Panc1 (cell line): ENCODE measurements around the gene KCNH1. TPM values are rescaled to one million over a fixed set of nuclear protein-coding genes. Genes with fewer than 3 reads are reported as not detected.
"Not testable (repeated sequence)": the region's sequence is repeated elsewhere in the genome, so short reads cannot be mapped to it uniquely, and the experiment has no call there.

Experiments
- ATAC-seq: fragments of 200-7000 bp; cut with Tn5 transposase; 2 replicates; pipeline ENCODE4 v1.9.1; 2020; ENCODE audit warnings: mild to moderate bottlenecking, moderate library complexity
- BruUV-seq: library from RNA; stranded (reverse); fragments of 400-500 nt; replicated peaks from 2 replicates; lab custom pipeline; 2021; lab: Mats Ljungman, UMichigan
- CTCF ChIA-PET: fragments of 300-600 bp; sonication (Branson Sonifier 250); formaldehyde crosslinking; loops from one replicate; lab custom pipeline; 2022; ENCODE audit warnings: antibody characterized with exemption; lab: Charles Lee
- POLR2A ChIA-PET: fragments of 300-600 bp; sonication (Branson Sonifier 250); formaldehyde crosslinking; loops from one replicate; lab custom pipeline; 2022; ENCODE audit warnings: antibody characterized with exemption; lab: Charles Lee
- DNase-seq: peaks from one replicate; pipeline ENCODE4 v3.0.0-alpha.2; 2010; ENCODE audit warnings: low read depth, low spot score
- H3K27ac ChIP-seq: 2 replicates; pipeline ENCODE4 v1.5.1; 2011; ENCODE audit warnings: mild to moderate bottlenecking, low read length, inconsistent platforms
- H3K27me3 ChIP-seq: fragments of 200-500 bp; sonication (Bioruptor generic); 2 replicates; pipeline ENCODE4 v1.6.0; 2014; ENCODE audit warnings: low read length, inconsistent platforms; ENCODE audit not compliant: control insufficient read depth, insufficient read depth
- H3K36me3 ChIP-seq: fragments of 200-500 bp; sonication (Bioruptor generic); 2 replicates; pipeline ENCODE4 v1.5.1; 2014; ENCODE audit warnings: inconsistent platforms, mild to moderate bottlenecking, low read length, moderate library complexity; ENCODE audit not compliant: control insufficient read depth, insufficient read depth
- H3K4me1 ChIP-seq: 2 replicates; pipeline ENCODE4 v1.5.1; 2011; ENCODE audit warnings: inconsistent platforms, mild to moderate bottlenecking, low read length, moderate library complexity; ENCODE audit not compliant: control insufficient read depth, insufficient read depth
- H3K4me3 ChIP-seq, 2 experiments: 2 replicates each; pipeline ENCODE4 v1.5.1; 2011 to 2012; ENCODE audit warnings: low read depth in 2 of 2, low read length in 2 of 2, mild to moderate bottlenecking in 2 of 2, inconsistent platforms in 1 of 2, moderate library complexity in 1 of 2
- H3K9me3 ChIP-seq: fragments of 200-500 bp; sonication (Bioruptor generic); 2 replicates; pipeline ENCODE4 v1.5.1; 2014; ENCODE audit warnings: low read depth, mild to moderate bottlenecking, inconsistent platforms, low read length, moderate library complexity; ENCODE audit not compliant: control insufficient read depth, insufficient read depth
- CTCF ChIP-seq: fragments of 450-650 bp; IDR thresholded peaks from 2 replicates; pipeline ENCODE4 v1.5.1; 2017; ENCODE audit warnings: mild to moderate bottlenecking
- POLR2AphosphoS5 ChIP-seq: IDR thresholded peaks from 2 replicates; pipeline ENCODE4 v1.6.1; 2012; ENCODE audit warnings: mild to moderate bottlenecking, low read depth, low read length, moderate library complexity
- REST ChIP-seq, 2 experiments: IDR thresholded peaks; 2 replicates each; pipeline ENCODE4 v1.6.1; 2011 to 2012; ENCODE audit warnings: low read depth in 2 of 2, control low read depth in 1 of 2, low read length in 1 of 2, mild to moderate bottlenecking in 1 of 2, moderate library complexity in 1 of 2; ENCODE audit not compliant: insufficient read depth in 1 of 2
- SIN3A ChIP-seq: IDR thresholded peaks from 2 replicates; pipeline ENCODE4 v1.6.1; 2012; ENCODE audit warnings: low read depth, mild to moderate bottlenecking, low read length, moderate library complexity, borderline replicate concordance; ENCODE audit not compliant: insufficient read depth
- TCF7L2 ChIP-seq: IDR thresholded peaks from 2 replicates; pipeline ENCODE4 v1.6.1; 2011; ENCODE audit warnings: mild to moderate bottlenecking, low read depth, low read length, inconsistent platforms
- in situ Hi-C: cut with HindIII; loops from 2 replicates; pipeline ENCODE4 v1.10.0; 2016; ENCODE audit warnings: low sequenced_read_pairs, low pct_unique_long_range_greater_than_20kb
- intact Hi-C: fragments of 100-400 bp; cut with micrococcal nuclease; formaldehyde crosslinking; loops from one replicate; pipeline ENCODE4 v1.10.0; 2022; ENCODE audit not compliant: unreplicated experiment
- total RNA-seq: library from RNA; stranded (reverse); gene quantifications from one replicate; pipeline ENCODE4 v1.2.1, GENCODE V29; 2021; ENCODE audit not compliant: unreplicated experiment

Gene KCNH1
- total RNA-seq, 1 experiment from 2014 or later: not detected

GRCh38 chr1:211014275-211014674, 119.7 kb downstream of the KCNH1 start:
- Histone ChIP-seq H3K36me3 (no peaks in the 10 kb centered on the region), H3K4me3 (no peak overlapping the region), H3K27me3 (no peaks in the 10 kb centered on the region), H3K4me1 (no peaks in the 10 kb centered on the region), H3K27ac (no peak overlapping the region), H3K9me3 (no peaks in the 10 kb centered on the region)
- CTCF ChIA-PET: no interaction called here
- no TSS peak for BruUV-seq
- DNase-seq: no peak
- in situ Hi-C loops: no loop called here
- TF ChIP-seq CTCF (no peak), TCF7L2 (no peak), SIN3A (no peak), POLR2AphosphoS5 (no peak), REST (IDR thresholded peaks at IDR 0.05; ENCODE audit: insufficient read depth in 1 of 2, low read depth in 2 of 2, low read length in 1 of 2) (no peak)
- ATAC-seq: no peak
- POLR2A ChIA-PET: no interaction called here
- intact Hi-C loops: no loop called here

GRCh38 chr1:211013346-211014240, 120.4 kb downstream of the KCNH1 start:
- no TSS peak for BruUV-seq
- ATAC-seq (no peak), DNase-seq (no peak)
- TF ChIP-seq TCF7L2 (no peak), CTCF (no peak), POLR2AphosphoS5 (no peak), REST (IDR thresholded peaks at IDR 0.05; ENCODE audit: insufficient read depth in 1 of 2, low read depth in 2 of 2, low read length in 1 of 2) (no peak), SIN3A (no peak)
- Histone ChIP-seq H3K27ac (no peak overlapping the region), H3K36me3 (no peaks in the 10 kb centered on the region), H3K9me3 (no peaks in the 10 kb centered on the region), H3K4me3 (no peak overlapping the region), H3K27me3 (no peaks in the 10 kb centered on the region), H3K4me1 (no peaks in the 10 kb centered on the region)
- POLR2A ChIA-PET: no interaction called here
- intact Hi-C loops: no loop called here
- CTCF ChIA-PET: no interaction called here
- in situ Hi-C loops: no loop called here

GRCh38 chr1:211011128-211011527, 122.8 kb downstream of the KCNH1 start:
- in situ Hi-C loops: not testable (repeated sequence)

More at GRCh38 chr1:211011128-211011527, 122.8 kb downstream of the KCNH1 start:
- H3K9me3 ChIP-seq, H3K4me1 ChIP-seq, intact Hi-C loops, ATAC-seq, H3K36me3 ChIP-seq, DNase-seq, CTCF ChIA-PET, POLR2A ChIA-PET, H3K4me3 ChIP-seq, H3K27ac ChIP-seq, BruUV-seq, H3K27me3 ChIP-seq: not testable (repeated sequence)
